ENCODE measurements around the gene FITM1. TPM values are rescaled to one million over a fixed set of nuclear protein-coding genes. Genes with fewer than 3 reads are reported as not detected.

Gene FITM1
- total RNA-seq, 1 experiment from 2014 or later = 0.55 TPM

GRCh38 chr14:24117179-24117578, 13.3 kb upstream of the FITM1 start:
- ChIA-PET CTCF (no interaction called here), POLR2A (ENCODE audit: unreplicated experiment) (no interaction called here)
- no peak overlapping the region for H3K27ac ChIP-seq (ENCODE audit: low read length)
- H4K20me1 ChIP-seq (ENCODE audit: low read length) = no peaks in the 10 kb centered on the region
- H3K9ac ChIP-seq (ENCODE audit: low read length) = no peak overlapping the region
- no peak for DNase-seq
- no peaks in the 10 kb centered on the region for H3K9me2 ChIP-seq (replicated peaks; ENCODE audit: low read length)
- peaks cover 15% of the 10 kb centered on the region for H3K36me3 ChIP-seq (ENCODE audit: low read depth, low read length)
- no TSS peak for BruUV-seq (replicated peaks)
- H2AFZ ChIP-seq (ENCODE audit: low read length) = no peak overlapping the region
- no peaks in the 10 kb centered on the region for H3K9me3 ChIP-seq (ENCODE audit: low read length)
- peaks cover 18% of the 10 kb centered on the region for H3K79me2 ChIP-seq (ENCODE audit: low read length)
- no peaks in the 10 kb centered on the region for H3F3A ChIP-seq (ENCODE audit: low read length, unreplicated experiment)
- no peak overlapping the region for H3K4me3 ChIP-seq (ENCODE audit: low read length)
- no peak for ATAC-seq
- no peaks in the 10 kb centered on the region for H3K27me3 ChIP-seq (ENCODE audit: low read length)
- no peak for TF ChIP-seq EZH2 (IDR thresholded peaks at IDR 0.05; ENCODE audit: low read length, unreplicated experiment)
- no peak for TF ChIP-seq CTCF (conservative IDR thresholded peaks at IDR 0.05; ENCODE audit: low read depth, low read length)
- no peak for TF ChIP-seq EZH2phosphoT487 (IDR thresholded peaks at IDR 0.05; ENCODE audit: borderline replicate concordance, low read length)
- intact Hi-C loops (cut with micrococcal nuclease) = no loop called here
- no peak overlapping the region for H3K4me2 ChIP-seq (ENCODE audit: low read length)
- H3K4me1 ChIP-seq (ENCODE audit: insufficient read depth, low read length) = peaks cover 18% of the 10 kb centered on the region

DNA sequence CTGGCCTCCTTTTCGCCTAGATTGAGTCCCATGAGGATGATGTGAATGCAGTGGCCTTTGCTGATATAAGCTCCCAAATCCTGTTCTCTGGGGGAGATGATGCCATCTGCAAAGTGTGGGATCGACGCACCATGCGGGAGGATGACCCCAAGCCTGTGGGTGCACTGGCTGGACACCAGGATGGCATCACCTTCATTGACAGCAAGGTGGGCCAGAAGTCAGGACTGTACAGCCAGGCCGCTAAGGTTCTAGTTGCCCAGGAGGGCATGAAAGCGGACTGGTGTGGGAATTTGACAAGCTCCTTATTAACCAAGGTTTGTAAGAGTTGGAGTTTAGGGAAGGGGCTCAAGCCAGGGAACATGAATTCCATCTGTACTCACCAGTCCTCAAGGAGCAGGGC, 10.8 kb upstream of the FITM1 start:
- Histone ChIP-seq H3K4me1 (ENCODE audit: insufficient read depth, low read length) (peaks cover 13% of the 10 kb centered on the region), H3K4me3 (ENCODE audit: low read length) (no peak overlapping the region), H2AFZ (ENCODE audit: low read length) (no peak overlapping the region), H3K27me3 (ENCODE audit: low read length) (no peaks in the 10 kb centered on the region), H3F3A (ENCODE audit: low read length, unreplicated experiment) (no peaks in the 10 kb centered on the region), H3K9me3 (ENCODE audit: low read length) (no peaks in the 10 kb centered on the region), H4K20me1 (ENCODE audit: low read length) (no peaks in the 10 kb centered on the region), H3K9ac (ENCODE audit: low read length) (no peak overlapping the region), H3K79me2 (ENCODE audit: low read length) (peaks cover 18% of the 10 kb centered on the region), H3K27ac (ENCODE audit: low read length) (no peak overlapping the region), H3K36me3 (ENCODE audit: low read depth, low read length) (peaks cover 15% of the 10 kb centered on the region), H3K9me2 (replicated peaks; ENCODE audit: low read length) (no peaks in the 10 kb centered on the region), H3K4me2 (ENCODE audit: low read length) (no peak overlapping the region)
- CTCF ChIA-PET = no interaction called here
- TF ChIP-seq EZH2 (IDR thresholded peaks at IDR 0.05; ENCODE audit: low read length, unreplicated experiment) = no peak
- no peak for TF ChIP-seq CTCF (conservative IDR thresholded peaks at IDR 0.05; ENCODE audit: low read depth, low read length)
- no peak for TF ChIP-seq EZH2phosphoT487 (IDR thresholded peaks at IDR 0.05; ENCODE audit: borderline replicate concordance, low read length)
- no TSS peak for BruUV-seq (replicated peaks)
- intact Hi-C loops (cut with micrococcal nuclease) = no loop called here
- no peak for DNase-seq
- no peak for ATAC-seq
- POLR2A ChIA-PET (ENCODE audit: unreplicated experiment) = no interaction called here

- peaks cover 6% of the 10 kb centered on the region for H3K4me1 ChIP-seq (ENCODE audit: insufficient read depth, low read length)
- no peak overlapping the region for H3K4me2 ChIP-seq (ENCODE audit: low read length)
- H3K27ac ChIP-seq (ENCODE audit: low read length) = no peak overlapping the region
- H4K20me1 ChIP-seq (ENCODE audit: low read length) = no peaks in the 10 kb centered on the region
- TF ChIP-seq EZH2 (IDR thresholded peaks at IDR 0.05; ENCODE audit: low read length, unreplicated experiment) = no peak
- no peak for TF ChIP-seq EZH2phosphoT487 (IDR thresholded peaks at IDR 0.05; ENCODE audit: borderline replicate concordance, low read length)
- no peak for TF ChIP-seq CTCF (conservative IDR thresholded peaks at IDR 0.05; ENCODE audit: low read depth, low read length)
- H3F3A ChIP-seq (ENCODE audit: low read length, unreplicated experiment) = no peaks in the 10 kb centered on the region
- no peaks in the 10 kb centered on the region for H3K9me2 ChIP-seq (replicated peaks; ENCODE audit: low read length)
- H3K79me2 ChIP-seq (ENCODE audit: low read length) = peaks cover 8% of the 10 kb centered on the region
- no peak overlapping the region for H3K9ac ChIP-seq (ENCODE audit: low read length)
- no peak overlapping the region for H3K4me3 ChIP-seq (ENCODE audit: low read length)
- CTCF ChIA-PET = no interaction called here
- ATAC-seq = no peak
- BruUV-seq (replicated peaks) = no TSS peak
- H3K27me3 ChIP-seq (ENCODE audit: low read length) = no peaks in the 10 kb centered on the region
- POLR2A ChIA-PET (ENCODE audit: unreplicated experiment) = no interaction called here
- peaks cover 15% of the 10 kb centered on the region for H3K36me3 ChIP-seq (ENCODE audit: low read depth, low read length)
- DNase-seq = no peak
- H3K9me3 ChIP-seq (ENCODE audit: low read length) = no peaks in the 10 kb centered on the region
- H2AFZ ChIP-seq (ENCODE audit: low read length) = no peak overlapping the region
- intact Hi-C loops (cut with micrococcal nuclease) = no loop called here
Measured at GRCh38 chr14:24121210-24121609, 9.2 kb upstream of the FITM1 start.

Measured in PC-3 (cell line).